HEK293 (cell line): ENCODE measurements around the gene ACOT8.

Experiments used
- IKZF3 ChIP-seq: fragments of 450-650 bp; IDR thresholded peaks from 2 replicates; pipeline ENCODE4 v1.5.0; 2018; ENCODE audit warnings: missing biosample characterization, mild to moderate bottlenecking, missing genetic modification characterization, moderate library complexity
- KLF1 ChIP-seq: fragments of 450-650 bp; formaldehyde crosslinking; IDR thresholded peaks from 2 replicates; pipeline ENCODE4 v1.5.1; 2016; ENCODE audit warnings: missing biosample characterization, missing genetic modification characterization
- OSR2 ChIP-seq: fragments of 450-650 bp; formaldehyde crosslinking; IDR thresholded peaks from 2 replicates; pipeline ENCODE4 v1.5.1; 2016; ENCODE audit warnings: missing biosample characterization, missing genetic modification characterization
- RBAK ChIP-seq: fragments of 450-650 bp; formaldehyde crosslinking; IDR thresholded peaks from 2 replicates; pipeline ENCODE4 v1.5.1; 2016; ENCODE audit warnings: missing biosample characterization, missing genetic modification characterization
- YY1 ChIP-seq: fragments of 450-650 bp; formaldehyde crosslinking; IDR thresholded peaks from 2 replicates; pipeline ENCODE4 v1.5.1; 2018; ENCODE audit warnings: missing biosample characterization, missing genetic modification characterization
- ZBTB21 ChIP-seq: fragments of 450-650 bp; formaldehyde crosslinking; IDR thresholded peaks from 2 replicates; pipeline ENCODE4 v1.5.1; 2017; ENCODE audit warnings: missing biosample characterization, missing genetic modification characterization
- ZNF138 ChIP-seq: fragments of 450-650 bp; formaldehyde crosslinking; IDR thresholded peaks from 2 replicates; pipeline ENCODE4 v1.5.1; 2016; ENCODE audit warnings: missing biosample characterization, missing genetic modification characterization, borderline replicate concordance
- ZNF16 ChIP-seq: fragments of 450-650 bp; formaldehyde crosslinking; IDR thresholded peaks from 2 replicates; pipeline ENCODE4 v1.5.1; 2016; ENCODE audit warnings: low read depth, missing biosample characterization, missing genetic modification characterization
- ZNF341 ChIP-seq: fragments of 450-650 bp; formaldehyde crosslinking; IDR thresholded peaks from 2 replicates; pipeline ENCODE4; 2016; ENCODE audit warnings: low read depth, missing biosample characterization, missing genetic modification characterization
- ZNF391 ChIP-seq: fragments of 450-650 bp; formaldehyde crosslinking; IDR thresholded peaks from 2 replicates; pipeline ENCODE4 v1.5.1; 2016; ENCODE audit warnings: low read depth, missing biosample characterization, missing genetic modification characterization, borderline replicate concordance
- ZNF555 ChIP-seq: fragments of 450-650 bp; formaldehyde crosslinking; conservative IDR thresholded peaks from 2 replicates; pipeline ENCODE4 v1.5.1; 2017; ENCODE audit warnings: missing biosample characterization, mild to moderate bottlenecking, missing genetic modification characterization, inconsistent platforms
- ZNF629 ChIP-seq: fragments of 450-650 bp; formaldehyde crosslinking; IDR thresholded peaks from 2 replicates; pipeline ENCODE4 v1.5.1; 2017; ENCODE audit warnings: missing biosample characterization, missing genetic modification characterization
- TF ChIP-seq, protein P1 (sequence below): fragments of 450-650 bp; formaldehyde crosslinking; IDR thresholded peaks from 2 replicates; pipeline ENCODE4 v1.5.1; 2017; ENCODE audit warnings: missing biosample characterization, missing genetic modification characterization
- TF ChIP-seq, protein P2 (sequence below): fragments of 450-650 bp; formaldehyde crosslinking; IDR thresholded peaks from 2 replicates; pipeline ENCODE4 v1.5.1; 2016; ENCODE audit warnings: missing biosample characterization, missing genetic modification characterization

DNA sequence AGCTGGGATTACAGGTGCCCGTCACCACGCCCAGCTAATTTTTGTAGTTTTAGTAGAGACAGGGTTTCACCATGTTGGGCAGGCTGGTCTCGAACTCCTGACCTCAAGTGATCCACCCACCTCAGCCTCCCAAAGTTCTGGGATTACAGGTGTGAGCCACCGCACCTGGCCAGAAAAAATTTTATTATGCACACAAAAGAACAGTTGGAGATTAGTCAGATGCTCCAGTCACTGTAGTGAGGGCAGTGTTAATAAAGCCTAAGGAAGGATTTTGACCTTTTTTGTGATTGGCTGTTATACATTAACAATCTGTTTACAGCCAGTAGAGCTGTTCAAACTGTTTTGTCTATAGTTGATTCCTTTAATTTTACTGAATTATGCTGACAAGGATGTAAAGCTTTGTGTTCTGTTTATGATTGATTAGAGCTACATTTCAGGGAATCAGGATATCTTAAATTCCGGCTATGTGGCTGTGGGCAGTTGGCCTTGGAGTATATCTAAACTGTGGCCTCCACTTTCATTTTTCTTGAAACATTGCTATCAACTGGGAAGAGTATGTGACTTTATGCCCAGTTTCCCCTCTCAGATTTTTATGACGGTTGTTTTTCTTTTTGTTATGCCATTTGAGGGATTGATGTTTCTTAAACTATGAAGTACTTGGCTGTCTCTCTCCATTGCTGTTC lies 10.1 kb upstream of the ACOT8 start:
- no peak for TF ChIP-seq ZNF629 (tag by site-specific recombination)
- no peak for TF ChIP-seq RBAK (tag by site-specific recombination)
- TF ChIP-seq, protein P1, sequence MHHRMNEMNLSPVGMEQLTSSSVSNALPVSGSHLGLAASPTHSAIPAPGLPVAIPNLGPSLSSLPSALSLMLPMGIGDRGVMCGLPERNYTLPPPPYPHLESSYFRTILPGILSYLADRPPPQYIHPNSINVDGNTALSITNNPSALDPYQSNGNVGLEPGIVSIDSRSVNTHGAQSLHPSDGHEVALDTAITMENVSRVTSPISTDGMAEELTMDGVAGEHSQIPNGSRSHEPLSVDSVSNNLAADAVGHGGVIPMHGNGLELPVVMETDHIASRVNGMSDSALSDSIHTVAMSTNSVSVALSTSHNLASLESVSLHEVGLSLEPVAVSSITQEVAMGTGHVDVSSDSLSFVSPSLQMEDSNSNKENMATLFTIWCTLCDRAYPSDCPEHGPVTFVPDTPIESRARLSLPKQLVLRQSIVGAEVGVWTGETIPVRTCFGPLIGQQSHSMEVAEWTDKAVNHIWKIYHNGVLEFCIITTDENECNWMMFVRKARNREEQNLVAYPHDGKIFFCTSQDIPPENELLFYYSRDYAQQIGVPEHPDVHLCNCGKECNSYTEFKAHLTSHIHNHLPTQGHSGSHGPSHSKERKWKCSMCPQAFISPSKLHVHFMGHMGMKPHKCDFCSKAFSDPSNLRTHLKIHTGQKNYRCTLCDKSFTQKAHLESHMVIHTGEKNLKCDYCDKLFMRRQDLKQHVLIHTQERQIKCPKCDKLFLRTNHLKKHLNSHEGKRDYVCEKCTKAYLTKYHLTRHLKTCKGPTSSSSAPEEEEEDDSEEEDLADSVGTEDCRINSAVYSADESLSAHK (tag by site-specific recombination) = no peak
- TF ChIP-seq, protein P2, sequence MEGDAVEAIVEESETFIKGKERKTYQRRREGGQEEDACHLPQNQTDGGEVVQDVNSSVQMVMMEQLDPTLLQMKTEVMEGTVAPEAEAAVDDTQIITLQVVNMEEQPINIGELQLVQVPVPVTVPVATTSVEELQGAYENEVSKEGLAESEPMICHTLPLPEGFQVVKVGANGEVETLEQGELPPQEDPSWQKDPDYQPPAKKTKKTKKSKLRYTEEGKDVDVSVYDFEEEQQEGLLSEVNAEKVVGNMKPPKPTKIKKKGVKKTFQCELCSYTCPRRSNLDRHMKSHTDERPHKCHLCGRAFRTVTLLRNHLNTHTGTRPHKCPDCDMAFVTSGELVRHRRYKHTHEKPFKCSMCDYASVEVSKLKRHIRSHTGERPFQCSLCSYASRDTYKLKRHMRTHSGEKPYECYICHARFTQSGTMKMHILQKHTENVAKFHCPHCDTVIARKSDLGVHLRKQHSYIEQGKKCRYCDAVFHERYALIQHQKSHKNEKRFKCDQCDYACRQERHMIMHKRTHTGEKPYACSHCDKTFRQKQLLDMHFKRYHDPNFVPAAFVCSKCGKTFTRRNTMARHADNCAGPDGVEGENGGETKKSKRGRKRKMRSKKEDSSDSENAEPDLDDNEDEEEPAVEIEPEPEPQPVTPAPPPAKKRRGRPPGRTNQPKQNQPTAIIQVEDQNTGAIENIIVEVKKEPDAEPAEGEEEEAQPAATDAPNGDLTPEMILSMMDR = no peak
- no peak for TF ChIP-seq IKZF3 (tag by site-specific recombination)
- TF ChIP-seq ZBTB21 (tag by site-specific recombination) = no peak
- TF ChIP-seq ZNF391 (tag by site-specific recombination) = no peak
- TF ChIP-seq OSR2 (tag by site-specific recombination) = no peak
- TF ChIP-seq ZNF138 (tag by site-specific recombination) = no peak
- no peak for TF ChIP-seq YY1 (tag by site-specific recombination)
- no peak for TF ChIP-seq ZNF16 (tag by site-specific recombination)
- TF ChIP-seq ZNF341 (tag by site-specific recombination) = no peak
- no peak for TF ChIP-seq KLF1 (tag by site-specific recombination)
- no peak for TF ChIP-seq ZNF555 (tag by site-specific recombination)
